ENCODE measurements around the gene UBE2E1.

Gene UBE2E1

DNA sequence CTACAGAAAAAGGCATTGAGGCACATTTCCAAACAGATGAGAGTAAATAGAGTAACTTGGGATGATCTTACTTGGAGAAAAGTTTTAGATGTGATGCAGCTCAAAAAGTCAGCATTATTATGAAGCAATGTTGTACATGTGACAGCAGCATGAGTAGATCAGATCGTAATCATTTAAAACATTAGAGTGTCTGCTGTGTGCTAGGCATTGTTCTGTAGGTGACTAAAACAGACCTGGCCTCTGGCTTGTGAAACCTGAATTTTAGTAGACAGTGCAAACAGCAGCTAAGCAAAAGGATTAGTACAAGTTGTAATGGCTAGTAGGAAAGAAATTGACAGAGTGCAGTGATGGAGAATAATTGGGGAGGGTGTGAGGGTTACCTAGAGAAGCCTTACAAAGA is 15.1 kb downstream of the UBE2E1 start:
- peaks cover 69% of the 10 kb centered on the region for H3K79me2 ChIP-seq (ENCODE audit: control insufficient read depth, insufficient read depth, low read length, unreplicated experiment)
- no peak overlapping the region for H2AFZ ChIP-seq (ENCODE audit: low read length, unreplicated experiment)
- H3K4me3 ChIP-seq (ENCODE audit: low read depth, low read length), result no peak overlapping the region
- no peaks in the 10 kb centered on the region for H3K4me1 ChIP-seq (ENCODE audit: control insufficient read depth, insufficient read depth, low read length, unreplicated experiment)
- 0 out of 2 replicates have a peak, but pooled peaks cover 8% of the 10 kb centered on the region for H3K36me3 ChIP-seq (ENCODE audit: insufficient read depth, low read length)
- H3K27me3 ChIP-seq (ENCODE audit: insufficient read depth, low read length), result no peaks in the 10 kb centered on the region
- no peak overlapping the region for H3K27ac ChIP-seq (ENCODE audit: low read depth, low read length)

DNA sequence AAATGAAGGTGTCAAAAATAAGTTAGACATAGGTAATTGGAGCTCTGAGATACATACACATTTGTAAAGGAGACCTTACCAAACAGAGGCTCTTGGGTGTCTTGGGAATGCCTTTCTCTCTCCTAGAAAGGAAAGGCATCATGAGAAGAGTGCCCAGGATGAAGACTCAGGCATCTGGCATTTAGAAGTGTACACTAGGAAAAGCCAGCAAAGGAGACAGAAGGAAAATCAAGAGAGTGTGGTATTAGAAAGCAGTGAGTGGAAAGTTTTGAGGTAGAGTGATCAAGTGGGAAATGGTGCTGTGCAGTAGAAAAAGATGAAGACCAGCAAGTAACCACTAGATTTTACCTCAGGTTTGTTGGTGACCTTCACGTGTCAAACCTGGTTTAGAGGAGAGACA is 16.1 kb downstream of the UBE2E1 start:
- Histone ChIP-seq H3K4me3 (ENCODE audit: low read depth, low read length) (no peak overlapping the region), H3K36me3 (ENCODE audit: insufficient read depth, low read length) (0 out of 2 replicates have a peak, but pooled peaks cover 5% of the 10 kb centered on the region), H2AFZ (ENCODE audit: low read length, unreplicated experiment) (no peak overlapping the region), H3K79me2 (ENCODE audit: control insufficient read depth, insufficient read depth, low read length, unreplicated experiment) (peaks cover 67% of the 10 kb centered on the region), H3K27me3 (ENCODE audit: insufficient read depth, low read length) (no peaks in the 10 kb centered on the region), H3K27ac (ENCODE audit: low read depth, low read length) (no peak overlapping the region), H3K4me1 (ENCODE audit: control insufficient read depth, insufficient read depth, low read length, unreplicated experiment) (peaks cover 4% of the 10 kb centered on the region)

- peaks cover 65% of the 10 kb centered on the region for H3K79me2 ChIP-seq (ENCODE audit: control insufficient read depth, insufficient read depth, low read length, unreplicated experiment)
- H3K4me3 ChIP-seq (ENCODE audit: low read depth, low read length), result no peak overlapping the region
- 0 out of 2 replicates have a peak, but pooled peaks cover 5% of the 10 kb centered on the region for H3K36me3 ChIP-seq (ENCODE audit: insufficient read depth, low read length)
- H2AFZ ChIP-seq (ENCODE audit: low read length, unreplicated experiment), result no peak overlapping the region
- H3K27me3 ChIP-seq (ENCODE audit: insufficient read depth, low read length), result no peaks in the 10 kb centered on the region
- no peak overlapping the region for H3K27ac ChIP-seq (ENCODE audit: low read depth, low read length)
- peaks cover 4% of the 10 kb centered on the region for H3K4me1 ChIP-seq (ENCODE audit: control insufficient read depth, insufficient read depth, low read length, unreplicated experiment)
Observed at GRCh38 chr3:23822559-23822958, 16.8 kb downstream of the UBE2E1 start.

DNA sequence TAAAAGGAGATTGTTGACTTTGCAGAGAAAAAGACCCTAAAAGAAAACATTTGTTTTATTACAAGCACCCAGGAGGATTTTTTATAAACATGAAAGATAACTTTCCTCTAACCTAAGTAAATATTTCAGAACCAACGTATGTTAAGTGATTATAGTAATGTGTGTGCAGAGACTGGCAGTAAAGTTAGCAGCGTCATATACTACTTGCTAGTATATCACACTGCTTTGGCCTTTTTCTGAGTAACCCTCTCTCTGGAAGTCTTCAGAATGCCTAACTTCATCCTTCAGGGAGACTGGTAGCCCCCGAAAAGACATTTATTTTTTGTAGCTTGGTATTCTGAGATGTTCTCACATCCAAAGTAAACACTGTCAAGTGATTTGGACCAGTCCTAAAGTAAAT is 17.9 kb downstream of the UBE2E1 start:
- Histone ChIP-seq H3K4me3 (ENCODE audit: low read depth, low read length) (no peak overlapping the region), H3K27ac (ENCODE audit: low read depth, low read length) (no peak overlapping the region), H3K27me3 (ENCODE audit: insufficient read depth, low read length) (no peaks in the 10 kb centered on the region), H3K79me2 (ENCODE audit: control insufficient read depth, insufficient read depth, low read length, unreplicated experiment) (peaks cover 60% of the 10 kb centered on the region), H2AFZ (ENCODE audit: low read length, unreplicated experiment) (no peak overlapping the region), H3K4me1 (ENCODE audit: control insufficient read depth, insufficient read depth, low read length, unreplicated experiment) (peaks cover 4% of the 10 kb centered on the region), H3K36me3 (ENCODE audit: insufficient read depth, low read length) (0 out of 2 replicates have a peak, but pooled peaks cover 5% of the 10 kb centered on the region)

DNA sequence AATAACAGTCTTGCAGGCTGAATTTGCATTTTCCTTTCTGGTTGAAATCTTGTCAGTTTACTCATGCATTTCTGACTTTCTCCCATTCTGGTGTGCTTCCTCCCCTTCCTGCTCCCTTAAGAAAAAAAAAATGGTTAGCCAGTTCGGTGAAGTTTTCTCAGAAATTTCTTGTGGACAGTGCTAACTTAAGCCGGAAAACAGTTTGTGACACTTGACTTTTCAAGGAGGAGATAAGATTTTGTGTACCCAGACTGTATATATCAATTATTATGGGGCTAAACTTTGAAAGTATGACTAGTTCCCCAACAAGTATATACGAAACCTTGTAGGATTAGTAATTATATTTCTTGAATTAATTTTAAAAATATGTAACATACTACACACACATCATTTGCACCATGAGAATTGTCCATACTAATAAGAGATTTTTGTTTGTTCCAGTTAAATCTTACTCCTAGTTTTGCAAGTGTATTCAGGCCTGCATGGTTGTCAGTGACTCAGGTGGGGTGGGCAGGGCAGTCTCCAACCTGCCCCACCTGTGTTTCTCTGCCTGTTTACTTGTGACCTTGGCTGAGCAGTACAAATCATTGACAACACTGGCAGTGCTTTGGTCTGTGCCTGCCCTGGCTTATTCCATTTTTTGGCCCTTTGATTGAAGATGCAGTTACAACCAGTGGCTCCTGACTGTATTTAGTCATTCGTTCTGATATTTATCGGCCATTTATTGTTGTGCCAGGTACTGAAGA is 19.1 kb downstream of the UBE2E1 start:
- H3K36me3 ChIP-seq (ENCODE audit: insufficient read depth, low read length), result 0 out of 2 replicates have a peak, but pooled peaks cover 5% of the 10 kb centered on the region
- no peak overlapping the region for H3K4me3 ChIP-seq (ENCODE audit: low read depth, low read length)
- H3K27ac ChIP-seq (ENCODE audit: low read depth, low read length), result no peak overlapping the region
- peaks cover 53% of the 10 kb centered on the region for H3K79me2 ChIP-seq (ENCODE audit: control insufficient read depth, insufficient read depth, low read length, unreplicated experiment)
- H3K4me1 ChIP-seq (ENCODE audit: control insufficient read depth, insufficient read depth, low read length, unreplicated experiment), result peaks cover 4% of the 10 kb centered on the region
- no peaks in the 10 kb centered on the region for H3K27me3 ChIP-seq (ENCODE audit: insufficient read depth, low read length)
- H2AFZ ChIP-seq (ENCODE audit: low read length, unreplicated experiment), result no peak overlapping the region

DNA sequence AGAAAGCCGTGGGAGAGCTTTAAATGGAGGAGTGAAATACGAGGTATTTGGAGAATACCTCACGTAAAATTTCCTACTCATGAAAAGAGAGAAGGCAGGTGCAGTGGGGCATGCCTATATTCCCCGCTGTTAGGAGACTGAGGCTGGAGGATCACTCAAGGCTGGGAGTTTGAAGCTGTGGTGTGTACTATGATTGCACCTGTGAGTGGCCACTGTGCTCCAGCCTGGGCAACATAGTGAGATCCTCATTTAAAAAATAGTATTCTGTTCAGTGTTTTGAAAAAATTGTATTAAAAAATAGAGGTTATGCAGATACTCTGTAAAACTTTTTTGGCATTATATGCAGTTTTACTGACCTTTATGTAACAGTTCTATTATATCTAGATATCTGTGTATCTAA is 20.0 kb downstream of the UBE2E1 start:
- Histone ChIP-seq H3K27me3 (ENCODE audit: insufficient read depth, low read length) (no peaks in the 10 kb centered on the region), H3K4me3 (ENCODE audit: low read depth, low read length) (no peak overlapping the region), H2AFZ (ENCODE audit: low read length, unreplicated experiment) (no peak overlapping the region), H3K36me3 (ENCODE audit: insufficient read depth, low read length) (no peaks in the 10 kb centered on the region), H3K4me1 (ENCODE audit: control insufficient read depth, insufficient read depth, low read length, unreplicated experiment) (peaks cover 4% of the 10 kb centered on the region), H3K27ac (ENCODE audit: low read depth, low read length) (no peak overlapping the region), H3K79me2 (ENCODE audit: control insufficient read depth, insufficient read depth, low read length, unreplicated experiment) (peaks cover 50% of the 10 kb centered on the region)

DNA sequence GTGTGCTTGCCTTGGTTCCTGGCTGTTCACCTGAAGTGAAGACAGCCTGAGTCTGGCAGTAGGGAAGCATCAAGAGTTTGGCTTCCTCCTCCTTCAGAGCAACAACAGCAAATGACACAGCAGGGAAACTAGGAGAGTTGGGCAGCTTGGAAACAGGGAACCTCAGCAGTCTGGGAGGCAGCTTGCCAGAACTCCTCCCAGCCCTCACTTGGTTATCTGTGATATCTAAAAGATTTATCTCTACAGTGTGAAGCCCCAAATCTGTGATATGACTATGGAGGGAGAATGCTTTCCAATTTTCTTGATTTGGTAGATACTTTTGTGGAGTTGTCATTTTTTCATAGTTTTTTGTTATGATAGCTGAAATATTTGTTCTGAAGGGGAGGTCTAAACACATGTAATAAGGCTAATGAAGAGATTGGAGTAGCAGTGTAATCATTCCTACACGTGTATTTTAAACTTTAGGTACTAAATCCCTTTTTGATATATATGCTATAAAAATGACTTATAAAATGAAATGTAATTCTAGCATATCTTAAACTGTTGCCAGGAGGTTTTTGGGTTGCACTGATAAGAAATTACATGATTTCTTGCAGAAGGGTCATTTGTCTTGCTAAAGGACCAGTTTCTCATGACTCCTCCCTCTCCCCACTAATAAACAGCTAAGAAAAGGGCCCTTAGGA is 20.8 kb downstream of the UBE2E1 start:
- H3K27me3 ChIP-seq (ENCODE audit: insufficient read depth, low read length), result no peaks in the 10 kb centered on the region
- peaks cover 4% of the 10 kb centered on the region for H3K4me1 ChIP-seq (ENCODE audit: control insufficient read depth, insufficient read depth, low read length, unreplicated experiment)
- H3K79me2 ChIP-seq (ENCODE audit: control insufficient read depth, insufficient read depth, low read length, unreplicated experiment), result peaks cover 46% of the 10 kb centered on the region
- H3K27ac ChIP-seq (ENCODE audit: low read depth, low read length), result no peak overlapping the region
- no peaks in the 10 kb centered on the region for H3K36me3 ChIP-seq (ENCODE audit: insufficient read depth, low read length)
- H2AFZ ChIP-seq (ENCODE audit: low read length, unreplicated experiment), result no peak overlapping the region
- no peak overlapping the region for H3K4me3 ChIP-seq (ENCODE audit: low read depth, low read length)

GRCh38 chr3:23829242-23829934 is 23.6 kb downstream of the UBE2E1 start:
- Histone ChIP-seq H3K27me3 (ENCODE audit: insufficient read depth, low read length) (no peaks in the 10 kb centered on the region), H3K27ac (ENCODE audit: low read depth, low read length) (no peak overlapping the region), H2AFZ (ENCODE audit: low read length, unreplicated experiment) (no peak overlapping the region), H3K4me1 (ENCODE audit: control insufficient read depth, insufficient read depth, low read length, unreplicated experiment) (peaks cover 4% of the 10 kb centered on the region), H3K36me3 (ENCODE audit: insufficient read depth, low read length) (no peaks in the 10 kb centered on the region), H3K79me2 (ENCODE audit: control insufficient read depth, insufficient read depth, low read length, unreplicated experiment) (peaks cover 28% of the 10 kb centered on the region), H3K4me3 (ENCODE audit: low read depth, low read length) (no peak overlapping the region)

DNA sequence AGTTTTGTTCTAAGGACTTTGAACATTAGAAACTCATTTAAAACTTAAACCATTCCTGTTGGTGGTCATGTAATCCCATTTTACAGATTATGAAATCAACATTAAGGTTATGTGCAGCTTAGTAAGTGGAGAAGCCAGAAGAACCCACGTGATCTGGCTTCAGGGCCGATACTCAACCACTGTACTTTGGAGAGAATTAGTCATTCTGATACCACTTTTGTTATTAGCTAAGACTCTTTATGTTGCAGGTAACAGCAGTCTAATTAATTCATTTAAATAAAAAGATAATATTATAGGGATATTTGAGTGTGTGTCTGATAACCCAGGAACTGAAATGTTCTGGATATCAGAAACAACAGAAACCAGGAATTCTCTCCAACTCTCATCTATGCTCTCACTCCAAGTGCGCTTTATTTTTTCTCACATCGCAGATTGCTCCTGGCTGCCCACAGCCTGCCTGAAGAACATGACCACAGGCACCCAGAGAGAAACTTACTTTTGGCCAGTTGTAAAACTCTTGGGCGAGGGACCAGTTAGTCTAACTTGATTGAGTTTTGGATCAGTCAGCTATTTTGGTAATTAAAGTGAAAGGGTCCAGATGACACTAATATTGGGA is 25.2 kb downstream of the UBE2E1 start:
- H3K4me3 ChIP-seq (ENCODE audit: low read depth, low read length), result no peak overlapping the region
- peaks cover 4% of the 10 kb centered on the region for H3K4me1 ChIP-seq (ENCODE audit: control insufficient read depth, insufficient read depth, low read length, unreplicated experiment)

DNA sequence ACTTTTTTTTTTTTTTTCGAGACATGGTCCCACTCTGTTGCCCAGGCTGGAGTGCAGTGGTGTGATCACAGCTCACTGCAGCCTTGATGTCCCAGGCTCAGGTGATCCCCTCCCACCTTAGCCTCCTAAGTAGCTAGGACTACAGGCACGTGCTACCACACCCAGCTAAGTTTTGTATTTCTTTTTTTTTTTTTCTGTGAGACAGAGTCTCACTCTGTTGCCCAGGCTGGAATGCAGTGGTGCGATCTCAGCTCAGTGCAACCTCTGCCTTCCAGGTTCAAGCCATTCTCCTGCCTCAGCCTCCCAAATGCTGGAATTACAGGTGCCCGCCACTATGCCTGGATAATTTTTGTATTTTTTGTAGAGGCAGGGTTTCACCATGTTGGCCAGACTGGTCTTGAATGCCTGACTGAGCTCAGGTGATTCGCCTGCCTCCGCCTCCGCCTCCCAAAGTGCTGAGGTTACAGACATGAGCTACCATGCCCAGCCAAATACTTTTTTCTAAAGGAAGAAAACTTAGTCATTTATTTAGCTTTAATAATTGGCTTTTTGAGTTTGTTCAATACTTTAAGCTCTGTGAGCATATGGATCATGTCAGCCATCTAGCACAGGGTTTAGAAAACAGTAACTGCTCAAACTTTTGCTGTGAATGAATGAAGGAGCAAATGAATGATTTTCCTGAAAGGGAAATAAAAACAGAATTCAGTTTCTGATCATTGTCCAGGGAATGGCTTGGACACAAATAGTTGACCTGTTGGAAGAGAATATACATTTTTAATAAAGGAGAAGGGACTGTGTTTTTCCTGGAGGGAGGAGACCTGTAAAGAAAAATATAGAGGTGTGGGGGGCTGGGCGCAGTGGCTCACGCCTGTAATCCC is 26.0 kb downstream of the UBE2E1 start:
- no peaks in the 10 kb centered on the region for H3K27me3 ChIP-seq (ENCODE audit: insufficient read depth, low read length)

More for the DNA sequence above, 25.2 kb downstream of the UBE2E1 start:
- Histone ChIP-seq H3K79me2 (ENCODE audit: control insufficient read depth, insufficient read depth, low read length, unreplicated experiment) (peaks cover 24% of the 10 kb centered on the region), H3K27me3 (ENCODE audit: insufficient read depth, low read length) (no peaks in the 10 kb centered on the region), H3K27ac (ENCODE audit: low read depth, low read length) (no peak overlapping the region), H3K36me3 (ENCODE audit: insufficient read depth, low read length) (no peaks in the 10 kb centered on the region), H2AFZ (ENCODE audit: low read length, unreplicated experiment) (no peak overlapping the region)

More for the DNA sequence above, 26.0 kb downstream of the UBE2E1 start:
- Histone ChIP-seq H2AFZ (ENCODE audit: low read length, unreplicated experiment) (no peak overlapping the region), H3K27ac (ENCODE audit: low read depth, low read length) (no peak overlapping the region), H3K79me2 (ENCODE audit: control insufficient read depth, insufficient read depth, low read length, unreplicated experiment) (peaks cover 20% of the 10 kb centered on the region), H3K4me1 (ENCODE audit: control insufficient read depth, insufficient read depth, low read length, unreplicated experiment) (no peaks in the 10 kb centered on the region), H3K36me3 (ENCODE audit: insufficient read depth, low read length) (no peaks in the 10 kb centered on the region), H3K4me3 (ENCODE audit: low read depth, low read length) (no peak overlapping the region)

Data from ACC112 (cell line).